Endodermal cell (in vitro differentiated cells): ENCODE measurements around the gene MRPS15. TPM values are rescaled to one million over a fixed set of nuclear protein-coding genes. Genes with fewer than 3 reads are reported as not detected.

ENCODE experiments used
- DNase-seq: peaks from one replicate; pipeline ENCODE4 v3.0.0-alpha.2; 2017
- H3K27ac ChIP-seq: 2 replicates; pipeline ENCODE4 v1.5.1; 2013; ENCODE audit warnings: mild to moderate bottlenecking, low read depth, low read length, moderate library complexity
- H3K27me3 ChIP-seq: 2 replicates; pipeline ENCODE4 v1.6.1; 2013; ENCODE audit warnings: mild to moderate bottlenecking, low read length, moderate library complexity; ENCODE audit not compliant: insufficient read depth, control insufficient read depth, poor library complexity, severe bottlenecking
- H3K36me3 ChIP-seq: 2 replicates; pipeline ENCODE4 v1.7.0; 2013; ENCODE audit warnings: mild to moderate bottlenecking, low read length, moderate library complexity; ENCODE audit not compliant: control insufficient read depth, insufficient read depth
- H3K4me1 ChIP-seq: one replicate; pipeline ENCODE4 v1.7.0; 2013; ENCODE audit warnings: low read length; ENCODE audit not compliant: control insufficient read depth, insufficient read depth
- H3K4me3 ChIP-seq: 2 replicates; pipeline ENCODE4 v1.5.1; 2013; ENCODE audit warnings: mild to moderate bottlenecking, low read length, moderate library complexity
- H3K9ac ChIP-seq: 2 replicates; pipeline ENCODE4 v1.6.1; 2013; ENCODE audit warnings: mild to moderate bottlenecking, low read length, moderate library complexity; ENCODE audit not compliant: poor library complexity, severe bottlenecking; ENCODE audit errors: extremely low read depth
- H3K9me3 ChIP-seq: 2 replicates; pipeline ENCODE4 v1.6.1; 2013; ENCODE audit warnings: mild to moderate bottlenecking, low read length, moderate library complexity; ENCODE audit not compliant: control insufficient read depth
- H3K27ac Mint-ChIP-seq: 2 replicates; pipeline ENCODE4 v1.8.0; 2020; ENCODE audit warnings: mixed read lengths
- H3K27me3 Mint-ChIP-seq: 2 replicates; pipeline ENCODE4 v1.8.0; 2021; ENCODE audit warnings: mild to moderate bottlenecking, mixed read lengths; ENCODE audit not compliant: insufficient read depth
- H3K36me3 Mint-ChIP-seq: 2 replicates; pipeline ENCODE4 v1.8.0; 2020; ENCODE audit warnings: low read depth, mixed read lengths
- H3K4me1 Mint-ChIP-seq: 2 replicates; pipeline ENCODE4 v1.8.0; 2020; ENCODE audit warnings: mixed read lengths
- H3K4me3 Mint-ChIP-seq: 2 replicates; pipeline ENCODE4 v1.8.0; 2020; ENCODE audit warnings: mild to moderate bottlenecking, moderate library complexity, mixed read lengths
- H3K9me3 Mint-ChIP-seq: 2 replicates; pipeline ENCODE4 v1.8.0; 2020; ENCODE audit warnings: mild to moderate bottlenecking, mixed read lengths
- whole genome bisulfite sequencing, 2 experiments: methylation state at CpG; one replicate each; pipeline versions ENCODE4 v1.1.5 to v1.1.7; 2013; ENCODE audit warnings: missing lambda C conversion rate in 2 of 2, mixed read lengths in 1 of 2; ENCODE audit not compliant: insufficient coverage in 1 of 2, insufficient read length in 1 of 2; 5-methylcytosine and 5-hydroxymethylcytosine counted together
- total RNA-seq, 2 donors: library from RNA; stranded (reverse); fragmentation: NEBNext Ultra II Directional in 1 of 2; extraction: Animal tissue kit (Norgen Biotek cat#: 25700) in 1 of 2; gene quantifications; 2 replicates in 1 of 2; 3 replicates in 1 of 2; pipeline ENCODE4 v1.2.1, GENCODE V29; 2021
- TF ChIP-seq, protein P1 (sequence below): fragments of 200-600 bp; sonication (generic); conservative IDR thresholded peaks from 2 replicates; pipeline ENCODE4 v1.5.0; 2021; ENCODE audit warnings: antibody characterized with exemption, mild to moderate bottlenecking

MRPS15 gene
- total RNA-seq, 2 donors from 2014 or later: 107 to 111 TPM

DNA sequence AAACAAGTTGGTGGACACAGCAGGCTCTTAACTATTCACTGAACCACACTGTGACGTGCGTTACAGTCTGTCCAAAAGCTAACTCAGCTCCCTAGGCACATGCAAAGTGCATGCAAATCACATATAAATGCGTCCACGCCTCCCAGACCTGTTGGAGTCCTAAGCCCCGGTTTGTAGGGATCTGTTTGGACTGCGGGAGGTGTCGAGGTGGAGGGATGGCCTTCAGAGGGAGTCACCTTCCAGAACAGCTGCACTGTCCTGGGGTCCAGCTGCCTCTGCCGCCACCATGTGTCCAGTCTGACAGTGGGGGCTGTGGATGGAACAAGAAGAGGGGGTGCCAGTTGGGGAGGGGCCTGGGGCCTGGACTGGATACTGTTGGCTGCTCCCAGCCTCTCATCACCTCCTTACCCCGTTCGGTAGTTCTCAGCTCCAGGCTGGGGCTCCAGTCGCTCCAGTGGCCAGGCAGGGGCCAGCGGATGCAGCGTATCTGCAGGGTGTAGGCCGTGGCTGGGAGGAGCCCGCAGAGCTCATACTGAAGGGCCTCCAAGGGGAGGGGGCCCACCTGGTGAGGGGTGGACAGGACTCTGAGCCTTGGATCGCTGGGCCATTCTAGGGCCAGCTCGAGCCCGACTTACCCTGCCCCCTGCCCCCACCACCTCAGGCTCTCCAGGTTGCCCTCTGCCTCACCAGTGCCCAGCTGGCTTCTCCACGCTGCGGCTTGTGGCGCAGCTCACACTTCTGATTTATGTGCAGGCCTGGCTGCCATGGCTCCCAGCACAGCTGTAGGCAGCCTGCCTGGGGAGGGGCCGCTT, 7.9 kb upstream of the MRPS15 start:
- Mint-ChIP-seq H3K9me3 (no peaks in the 10 kb centered on the region), H3K4me3 (no peak overlapping the region), H3K27ac (no peak overlapping the region), H3K27me3 (peaks cover 42% of the 10 kb centered on the region), H3K36me3 (no peaks in the 10 kb centered on the region), H3K4me1 (peaks cover 4% of the 10 kb centered on the region)
- Histone ChIP-seq H3K36me3 (no peaks in the 10 kb centered on the region), H3K9ac (no peak overlapping the region), H3K4me3 (no peak overlapping the region), H3K4me1 (no peaks in the 10 kb centered on the region), H3K9me3 (no peaks in the 10 kb centered on the region), H3K27ac (peak overlapping the region; percentile 49), H3K27me3 (peaks cover 13% of the 10 kb centered on the region)
- 73 to 87% methylated on average over 9 to 22 of the region's 22 CpGs for WGBS, 2 experiments
- TF ChIP-seq, protein P1, sequence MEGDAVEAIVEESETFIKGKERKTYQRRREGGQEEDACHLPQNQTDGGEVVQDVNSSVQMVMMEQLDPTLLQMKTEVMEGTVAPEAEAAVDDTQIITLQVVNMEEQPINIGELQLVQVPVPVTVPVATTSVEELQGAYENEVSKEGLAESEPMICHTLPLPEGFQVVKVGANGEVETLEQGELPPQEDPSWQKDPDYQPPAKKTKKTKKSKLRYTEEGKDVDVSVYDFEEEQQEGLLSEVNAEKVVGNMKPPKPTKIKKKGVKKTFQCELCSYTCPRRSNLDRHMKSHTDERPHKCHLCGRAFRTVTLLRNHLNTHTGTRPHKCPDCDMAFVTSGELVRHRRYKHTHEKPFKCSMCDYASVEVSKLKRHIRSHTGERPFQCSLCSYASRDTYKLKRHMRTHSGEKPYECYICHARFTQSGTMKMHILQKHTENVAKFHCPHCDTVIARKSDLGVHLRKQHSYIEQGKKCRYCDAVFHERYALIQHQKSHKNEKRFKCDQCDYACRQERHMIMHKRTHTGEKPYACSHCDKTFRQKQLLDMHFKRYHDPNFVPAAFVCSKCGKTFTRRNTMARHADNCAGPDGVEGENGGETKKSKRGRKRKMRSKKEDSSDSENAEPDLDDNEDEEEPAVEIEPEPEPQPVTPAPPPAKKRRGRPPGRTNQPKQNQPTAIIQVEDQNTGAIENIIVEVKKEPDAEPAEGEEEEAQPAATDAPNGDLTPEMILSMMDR: no peak
- peak; percentile 65 for DNase-seq

DNA sequence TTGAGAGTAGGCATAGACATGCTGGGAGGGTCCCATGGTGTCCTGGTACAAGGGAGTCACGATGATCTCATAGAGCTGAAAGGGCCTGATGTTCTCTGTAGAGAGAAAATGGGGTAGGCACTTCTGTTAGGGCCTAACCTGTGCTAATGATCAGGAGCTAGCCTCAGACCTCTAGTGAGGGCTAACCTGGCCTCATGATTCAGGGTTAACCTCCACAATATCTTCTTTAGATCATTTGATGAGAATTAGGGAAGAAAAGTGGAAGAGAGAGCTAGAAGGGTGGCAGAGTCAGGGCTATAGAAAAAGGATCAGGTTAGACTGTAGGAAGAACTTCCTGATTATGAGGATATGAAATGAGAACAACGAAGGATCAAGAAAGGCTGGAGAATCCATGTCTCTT, 5.0 kb upstream of the MRPS15 start:
- Histone ChIP-seq H3K27ac (no peak overlapping the region), H3K9me3 (no peaks in the 10 kb centered on the region), H3K9ac (no peak overlapping the region), H3K4me1 (peaks cover 7% of the 10 kb centered on the region), H3K36me3 (no peaks in the 10 kb centered on the region), H3K27me3 (peaks cover 13% of the 10 kb centered on the region), H3K4me3 (no peak overlapping the region)
- H3K4me1 Mint-ChIP-seq: peaks cover 19% of the 10 kb centered on the region
- H3K36me3 Mint-ChIP-seq: no peaks in the 10 kb centered on the region
- no peaks in the 10 kb centered on the region for H3K9me3 Mint-ChIP-seq
- H3K27ac Mint-ChIP-seq: no peak overlapping the region
- DNase-seq: no peak
- 58 to 63% methylated on average over 1 to 2 of the region's 2 CpGs for WGBS, 2 experiments
- no peak overlapping the region for H3K4me3 Mint-ChIP-seq
- TF ChIP-seq, protein P1: no peak
- H3K27me3 Mint-ChIP-seq: peaks cover 58% of the 10 kb centered on the region

DNA sequence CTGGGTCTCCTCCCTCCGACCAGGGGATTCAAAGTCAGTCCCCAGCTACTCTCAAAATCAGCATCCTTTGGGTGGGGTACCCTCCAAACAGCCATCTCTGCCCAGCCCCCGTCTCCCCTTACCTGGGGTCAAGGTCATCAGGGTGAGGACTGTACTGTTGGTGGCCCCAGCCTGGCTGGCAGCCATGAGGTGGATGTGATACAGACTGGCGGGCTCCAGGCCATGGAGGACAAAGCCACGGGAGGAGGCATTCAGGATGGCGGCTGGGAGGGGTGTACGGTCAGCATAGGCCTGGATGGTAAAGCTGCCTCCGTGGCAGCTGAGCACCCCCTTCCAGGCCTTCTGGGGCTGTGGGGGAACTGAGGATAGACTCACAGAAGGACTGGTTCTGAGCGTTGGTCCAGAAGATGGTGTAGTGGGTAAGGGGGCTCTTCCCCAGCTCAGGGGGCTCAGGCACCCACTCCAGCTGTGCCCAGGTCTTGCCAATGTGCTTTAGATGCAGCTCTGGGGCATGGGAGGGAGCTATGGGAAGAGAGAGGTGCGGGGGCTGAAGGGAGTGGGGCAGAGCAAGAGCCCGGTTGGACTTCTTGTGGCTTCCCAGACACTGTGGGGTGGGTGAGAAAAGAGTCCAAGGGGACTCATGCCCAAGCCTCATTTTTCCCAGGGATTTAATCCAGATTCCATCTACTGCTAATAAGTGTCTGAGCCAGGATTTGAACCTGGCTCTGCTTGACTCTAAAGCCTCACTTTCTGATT, 3.7 kb upstream of the MRPS15 start:
- Histone ChIP-seq H3K9me3 (no peaks in the 10 kb centered on the region), H3K27me3 (peaks cover 13% of the 10 kb centered on the region), H3K4me1 (peaks cover 7% of the 10 kb centered on the region), H3K4me3 (no peak overlapping the region), H3K27ac (no peak overlapping the region), H3K9ac (no peak overlapping the region), H3K36me3 (no peaks in the 10 kb centered on the region)
- 88 to 91% methylated on average over 3 to 10 of the region's 10 CpGs for WGBS, 2 experiments
- TF ChIP-seq, protein P1: no peak
- no peak for DNase-seq
- Mint-ChIP-seq H3K27me3 (peaks cover 50% of the 10 kb centered on the region), H3K27ac (no peak overlapping the region), H3K4me1 (peaks cover 23% of the 10 kb centered on the region), H3K4me3 (no peak overlapping the region), H3K36me3 (peaks cover 2% of the 10 kb centered on the region), H3K9me3 (no peaks in the 10 kb centered on the region)
